Retinal pigment epithelial cell (primary cell): ENCODE results near the gene ECE1.

Source experiments
- DNase-seq: peaks from one replicate; pipeline ENCODE4 v3.0.0-alpha.2; 2010; ENCODE audit warnings: low read depth
- H3K4me3 ChIP-seq: 2 replicates; pipeline ENCODE4 v1.5.1; 2011; ENCODE audit warnings: mild to moderate bottlenecking, low read length, control low read depth, moderate library complexity
- CTCF ChIP-seq: conservative IDR thresholded peaks from 2 replicates; pipeline ENCODE4 v1.5.1; 2011; ENCODE audit warnings: low read depth, low read length, control low read depth, inconsistent platforms

Gene ECE1

DNA sequence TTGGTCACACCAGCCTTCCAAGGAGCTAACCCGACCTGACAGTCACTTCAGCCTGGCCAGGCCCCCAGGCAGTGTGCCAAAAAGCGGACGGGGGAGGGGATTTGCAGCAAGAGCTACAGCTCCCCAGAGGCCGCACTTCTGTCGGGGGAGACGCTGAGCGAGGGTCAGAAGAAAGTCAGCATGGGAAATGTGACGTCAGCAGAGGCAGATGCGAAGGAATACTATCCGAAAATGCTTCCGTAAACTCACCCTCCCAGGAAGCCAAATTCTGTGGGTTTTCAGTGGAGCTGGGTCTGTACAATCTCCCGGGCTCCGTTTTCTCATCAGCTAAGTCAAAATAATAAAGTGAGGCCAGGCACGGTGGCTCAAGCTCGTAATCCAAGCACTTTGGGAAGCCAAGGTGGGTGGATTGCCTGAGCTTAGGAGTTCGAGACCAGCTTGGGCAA is 28.5 kb upstream of the ECE1 start:
- DNase-seq: peak; percentile 72
- no peak overlapping the region for H3K4me3 ChIP-seq
- no peak for TF ChIP-seq CTCF

GRCh38 chr1:21318057-21318713 is 27.9 kb upstream of the ECE1 start:
- DNase-seq: no peak
- H3K4me3 ChIP-seq: no peak overlapping the region
- TF ChIP-seq CTCF: no peak

DNA sequence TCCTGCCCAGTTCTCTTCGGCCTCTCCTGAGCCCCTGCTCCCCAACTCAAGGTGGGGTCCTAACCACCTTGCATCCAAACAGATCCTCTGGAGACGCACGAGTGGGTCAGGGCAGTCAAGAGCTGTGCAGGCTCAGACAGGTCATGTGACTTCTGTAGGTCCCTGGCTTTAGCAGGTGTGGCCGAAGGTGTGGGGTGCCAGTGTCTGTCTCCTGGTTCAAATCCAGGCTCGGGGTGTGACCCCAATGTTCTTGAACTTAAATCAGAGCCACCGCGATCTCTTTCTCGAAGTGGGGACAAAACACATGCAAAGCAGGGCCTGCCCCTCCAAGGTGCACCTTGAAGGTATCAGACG is 27.4 kb upstream of the ECE1 start:
- no peak for DNase-seq
- no peak for TF ChIP-seq CTCF
- H3K4me3 ChIP-seq: no peak overlapping the region

GRCh38 chr1:21317035-21317689 is 26.9 kb upstream of the ECE1 start:
- peak; percentile 81 for DNase-seq
- TF ChIP-seq CTCF: no peak
- H3K4me3 ChIP-seq: no peak overlapping the region

DNA sequence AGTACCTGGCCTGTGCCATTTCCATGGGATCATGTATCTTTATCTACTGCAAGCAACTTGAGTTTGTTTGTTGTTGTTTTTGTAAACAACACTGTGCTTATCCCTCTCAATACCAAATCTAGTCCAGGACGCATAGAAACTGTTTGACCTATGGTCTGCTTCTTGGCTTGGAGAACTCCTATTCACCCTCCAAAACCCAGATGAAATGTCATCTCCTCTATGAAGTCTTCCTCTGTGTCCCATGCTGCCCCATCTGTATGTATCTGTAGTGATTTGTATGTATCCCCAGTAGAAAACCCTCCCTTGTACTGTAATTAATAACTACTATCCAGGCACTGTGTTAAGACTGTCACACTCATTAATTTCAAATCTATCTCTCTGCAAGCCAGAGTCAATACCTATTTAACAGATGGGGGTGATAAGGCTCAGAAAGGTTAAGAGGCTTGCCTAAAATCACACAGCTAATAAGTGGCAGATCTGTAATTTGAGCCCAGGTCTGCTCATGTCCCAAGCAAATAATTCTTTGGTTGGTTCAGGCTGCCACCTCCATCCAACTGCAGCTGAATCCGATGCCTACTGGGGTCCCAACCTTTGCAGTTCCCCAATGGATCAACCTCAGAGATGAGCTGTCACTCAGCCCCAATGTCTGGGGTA is 24.6 kb upstream of the ECE1 start:
- no peak for DNase-seq

DNA sequence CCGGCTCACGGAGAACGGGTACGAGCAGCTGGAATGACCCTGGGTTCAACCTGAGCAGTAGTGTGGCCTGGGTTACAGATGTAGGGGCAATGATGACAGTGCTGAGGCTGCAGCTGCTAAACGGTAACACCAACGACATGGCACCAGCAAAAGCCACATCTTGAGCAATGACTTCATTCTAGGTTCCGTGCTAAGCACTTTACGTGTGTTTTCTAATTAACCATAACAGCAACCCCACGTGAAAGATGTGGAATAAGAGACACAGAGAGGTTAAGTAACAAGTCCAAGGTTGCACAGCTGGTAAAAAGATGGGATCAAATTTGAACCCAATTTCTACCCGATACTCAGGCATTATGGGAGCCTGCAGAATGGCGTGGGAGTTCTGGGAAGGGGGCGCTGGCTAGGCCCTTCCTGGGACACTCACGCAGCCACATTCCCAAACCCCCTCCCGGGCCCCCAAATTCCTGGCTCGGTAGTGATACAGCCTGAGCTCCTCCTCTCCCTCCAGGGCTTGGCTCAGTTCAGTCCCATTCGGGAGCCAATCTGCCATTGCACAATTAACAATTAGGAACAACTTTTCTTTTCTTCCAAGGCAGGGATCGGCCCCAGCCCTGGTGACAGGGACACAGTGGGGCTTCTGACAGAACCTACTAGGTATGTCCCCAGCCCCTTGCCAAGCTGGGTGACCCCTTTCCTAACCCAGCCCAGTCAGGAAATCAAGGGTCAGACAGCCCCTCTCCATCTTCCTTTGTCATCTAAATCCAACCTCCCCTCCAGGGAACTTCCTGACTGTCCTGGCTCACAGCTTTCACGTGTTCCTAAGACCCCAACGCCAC is 23.8 kb upstream of the ECE1 start:
- no peak for TF ChIP-seq CTCF
- no peak overlapping the region for H3K4me3 ChIP-seq
- DNase-seq: no peak

More for the DNA sequence above, 24.6 kb upstream of the ECE1 start:
- TF ChIP-seq CTCF: no peak
- no peak overlapping the region for H3K4me3 ChIP-seq
